Thyroid gland (tissue), 4 donors: ENCODE results near the gene SLC24A1. TPM values are rescaled to one million over a fixed set of nuclear protein-coding genes. Genes with fewer than 3 reads are reported as not detected.

ENCODE experiments used
- DNase-seq, 2 donors: peaks; one replicate each; pipeline ENCODE4 v3.0.0-alpha.2; 2019
- H3K27ac ChIP-seq, 3 donors: fragments of 200-600 bp; sonication (generic); 1 replicate in 2 of 3; 2 replicates in 1 of 3; pipeline ENCODE4 v1.5.1; 2016 to 2019; ENCODE audit warnings: mild to moderate bottlenecking in 1 of 3, moderate library complexity in 1 of 3
- H3K27me3 ChIP-seq: fragments of 200-600 bp; sonication (generic); one replicate; pipeline ENCODE4 v1.5.1; 2019
- H3K36me3 ChIP-seq, 2 donors: fragments of 200-600 bp; sonication (generic); one replicate each; pipeline ENCODE4 v1.5.1; 2016 to 2019
- H3K4me1 ChIP-seq, 2 donors: fragments of 200-600 bp; sonication (generic); one replicate each; pipeline ENCODE4 v1.5.1; 2017 to 2019
- H3K4me3 ChIP-seq, 3 donors: fragments of 200-600 bp; sonication (generic); replicated peaks in 1 of 3; 1 replicate in 2 of 3; 2 replicates in 1 of 3; pipeline ENCODE4 v1.5.1; 2016; ENCODE audit warnings: mild to moderate bottlenecking in 1 of 3
- H3K9me3 ChIP-seq: fragments of 200-600 bp; sonication (generic); one replicate; pipeline ENCODE4 v1.5.1; 2017
- POLR2A ChIP-seq, 2 donors: fragments of 450-650 bp; IDR thresholded peaks; one replicate each; pipeline ENCODE4 v1.6.1; 2017; ENCODE audit warnings: antibody characterized with exemption in 2 of 2, mild to moderate bottlenecking in 2 of 2, moderate library complexity in 1 of 2
- WGBS, 2 donors: methylation state at CpG; one replicate each; pipeline ENCODE4 v1.1.5; 2017; 5-methylcytosine and 5-hydroxymethylcytosine counted together
- intact Hi-C: fragments of 100-400 bp; cut with DNase I; formaldehyde crosslinking; loops from one replicate; pipeline ENCODE4 v1.15.1; 2023
- small RNA-seq: library from RNA; depleted of rRNA; stranded (forward); fragments of <200 nt; gene quantifications from one replicate; pipeline ENCODE3, GENCODE V24; 2016
- total RNA-seq, 4 donors: library from RNA; depleted of rRNA; stranded (reverse); fragments of >200 nt; gene quantifications; one replicate each; pipeline ENCODE4 v1.2.3, GENCODE V29; 2016
- TF ChIP-seq, protein P1 (sequence below), 6 experiments: fragments of 200-600 bp in 3 of 6; fragments of 450-650 bp in 3 of 6; sonication (generic) in 3 of 6; IDR thresholded peaks; one replicate each; pipeline ENCODE4 v1.5.1; 2016 to 2019; ENCODE audit warnings: antibody characterized with exemption in 6 of 6, mild to moderate bottlenecking in 2 of 6, inconsistent platforms in 1 of 6, moderate library complexity in 1 of 6

SLC24A1 gene
- total RNA-seq, 4 donors from 2014 or later, result 10.6 to 23.5 (median 13.0) TPM

DNA sequence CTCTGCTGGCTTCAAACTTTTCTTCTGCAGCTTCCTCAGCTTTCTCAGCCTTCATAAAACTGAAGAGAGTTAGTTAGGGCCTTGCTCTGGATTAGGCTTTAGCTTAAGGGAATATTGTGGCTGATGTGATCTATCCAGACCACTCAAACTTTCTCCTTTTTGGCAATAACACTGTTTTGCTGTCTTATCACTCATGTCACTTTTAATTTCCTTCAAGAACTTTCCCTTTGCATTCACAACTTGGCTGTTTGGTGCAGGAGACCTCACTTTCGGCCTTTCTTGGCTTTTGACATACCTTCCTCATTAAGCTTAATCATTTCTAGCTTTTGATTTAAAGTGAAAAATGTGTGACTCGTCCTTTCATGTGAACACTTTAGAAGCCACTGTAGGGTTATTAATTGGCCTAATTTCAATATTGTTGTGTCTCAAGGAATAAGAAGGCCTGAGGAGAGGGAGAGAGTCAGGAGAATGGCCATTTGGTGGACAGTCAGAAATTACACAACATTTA lies 60.7 kb downstream of the SLC24A1 start:
- 85 to 93% methylated on average over 2 of the region's 2 CpGs for WGBS, 2 donors
- no peaks in the 10 kb centered on the region for H3K27me3 ChIP-seq
- no peaks in the 10 kb centered on the region for H3K36me3 ChIP-seq
- TF ChIP-seq POLR2A (IDR thresholded peaks at IDR 0.05), result no peak
- TF ChIP-seq, protein P1, sequence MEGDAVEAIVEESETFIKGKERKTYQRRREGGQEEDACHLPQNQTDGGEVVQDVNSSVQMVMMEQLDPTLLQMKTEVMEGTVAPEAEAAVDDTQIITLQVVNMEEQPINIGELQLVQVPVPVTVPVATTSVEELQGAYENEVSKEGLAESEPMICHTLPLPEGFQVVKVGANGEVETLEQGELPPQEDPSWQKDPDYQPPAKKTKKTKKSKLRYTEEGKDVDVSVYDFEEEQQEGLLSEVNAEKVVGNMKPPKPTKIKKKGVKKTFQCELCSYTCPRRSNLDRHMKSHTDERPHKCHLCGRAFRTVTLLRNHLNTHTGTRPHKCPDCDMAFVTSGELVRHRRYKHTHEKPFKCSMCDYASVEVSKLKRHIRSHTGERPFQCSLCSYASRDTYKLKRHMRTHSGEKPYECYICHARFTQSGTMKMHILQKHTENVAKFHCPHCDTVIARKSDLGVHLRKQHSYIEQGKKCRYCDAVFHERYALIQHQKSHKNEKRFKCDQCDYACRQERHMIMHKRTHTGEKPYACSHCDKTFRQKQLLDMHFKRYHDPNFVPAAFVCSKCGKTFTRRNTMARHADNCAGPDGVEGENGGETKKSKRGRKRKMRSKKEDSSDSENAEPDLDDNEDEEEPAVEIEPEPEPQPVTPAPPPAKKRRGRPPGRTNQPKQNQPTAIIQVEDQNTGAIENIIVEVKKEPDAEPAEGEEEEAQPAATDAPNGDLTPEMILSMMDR (IDR thresholded peaks at IDR 0.05), result no peak
- intact Hi-C loops, result loop anchor here (10.0 kb wide), 1 partner anchor 132 kb away; no protein-coding TSS in a partner anchor
- H3K4me1 ChIP-seq, result no peaks in the 10 kb centered on the region
- no peak overlapping the region for H3K27ac ChIP-seq
- H3K9me3 ChIP-seq, result no peaks in the 10 kb centered on the region
- H3K4me3 ChIP-seq, result no peak overlapping the region
- DNase-seq, result no peak

DNA sequence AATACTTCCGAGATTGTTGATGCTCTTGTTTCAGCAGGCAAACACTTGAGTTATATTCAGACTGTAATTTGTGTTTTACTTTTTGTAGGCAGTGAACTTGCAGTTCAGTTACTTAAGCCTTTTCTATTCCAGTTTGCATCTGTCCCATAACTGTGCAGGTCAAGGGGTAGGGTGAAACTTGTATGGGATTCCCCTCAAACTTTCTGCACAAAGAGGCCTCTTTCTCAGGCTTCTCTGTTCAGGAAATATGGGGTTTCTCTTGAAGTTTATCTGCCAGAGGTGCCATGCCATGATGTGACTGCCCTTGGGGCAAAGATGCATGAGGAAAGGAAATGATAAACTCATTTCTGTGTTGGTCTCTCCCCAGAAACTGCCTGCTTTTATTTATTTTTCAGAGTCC lies 66.7 kb downstream of the SLC24A1 start:
- H3K4me3 ChIP-seq, result no peak overlapping the region
- 94 to 100% methylated on average over 1 of the region's 1 CpG for WGBS, 2 donors
- no peak overlapping the region for H3K27ac ChIP-seq
- intact Hi-C loops, result loop anchor here (10.0 kb wide), 1 partner anchor 126 kb away; no protein-coding TSS in a partner anchor
- H3K4me1 ChIP-seq, result no peaks in the 10 kb centered on the region
- no peak for TF ChIP-seq POLR2A (IDR thresholded peaks at IDR 0.05)
- TF ChIP-seq, protein P1 (IDR thresholded peaks at IDR 0.05), result no peak
- DNase-seq, result no peak
- no peaks in the 10 kb centered on the region for H3K9me3 ChIP-seq
- no peaks in the 10 kb centered on the region for H3K27me3 ChIP-seq
- H3K36me3 ChIP-seq, result peaks cover 18 to 19% of the 10 kb centered on the region in 2 donors

DNA sequence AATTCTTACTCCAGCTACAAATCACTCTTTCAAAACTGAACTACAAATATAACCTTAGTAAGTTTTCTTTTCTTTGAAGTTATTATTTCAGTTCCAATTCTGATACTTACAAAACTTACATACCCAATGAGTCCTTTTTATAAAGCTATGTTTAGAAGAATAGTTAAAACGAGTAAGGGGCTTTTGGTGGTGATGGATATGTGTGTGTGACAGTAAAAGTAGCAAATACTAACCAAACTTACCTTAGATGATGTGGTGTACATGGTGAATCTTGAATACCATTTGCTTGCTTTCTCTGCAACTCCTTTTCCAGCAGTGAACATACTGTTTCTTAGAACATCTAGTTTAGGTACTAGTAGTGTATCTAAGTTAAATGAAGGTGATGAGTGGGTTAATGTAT lies 68.4 kb downstream of the SLC24A1 start:
- intact Hi-C loops, result no loop called here
- WGBS, 2 donors, result 84 to 88% methylated on average over 1 of the region's 1 CpG
- H3K27ac ChIP-seq, result no peak overlapping the region
- peaks cover 18 to 19% of the 10 kb centered on the region in 2 donors for H3K36me3 ChIP-seq
- H3K4me1 ChIP-seq, result no peaks in the 10 kb centered on the region
- H3K27me3 ChIP-seq, result no peaks in the 10 kb centered on the region
- H3K4me3 ChIP-seq, result no peak overlapping the region
- H3K9me3 ChIP-seq, result no peaks in the 10 kb centered on the region
- no peak for DNase-seq
- TF ChIP-seq, protein P1 (IDR thresholded peaks at IDR 0.05), result no peak
- TF ChIP-seq POLR2A (IDR thresholded peaks at IDR 0.05), result no peak

GRCh38 chr15:65690778-65691177 lies 69.0 kb downstream of the SLC24A1 start:
- 92 to 95% methylated on average over 4 of the region's 4 CpGs for WGBS, 2 donors
- DNase-seq, result no peak
- intact Hi-C loops, result no loop called here

GRCh38 chr15:65695081-65695480 lies 73.3 kb downstream of the SLC24A1 start:
- H3K4me1 ChIP-seq, result no peaks in the 10 kb centered on the region
- intact Hi-C loops, result no loop called here
- no peak for DNase-seq
- 93 to 95% methylated on average over 2 of the region's 2 CpGs for WGBS, 2 donors
- TF ChIP-seq, protein P1 (IDR thresholded peaks at IDR 0.05), result no peak
- no peak for TF ChIP-seq POLR2A (IDR thresholded peaks at IDR 0.05)
- H3K36me3 ChIP-seq, result peaks cover 14 to 18% of the 10 kb centered on the region in 2 donors
- H3K27ac ChIP-seq, result no peak overlapping the region
- no peaks in the 10 kb centered on the region for H3K9me3 ChIP-seq
- no peak overlapping the region for H3K4me3 ChIP-seq
- H3K27me3 ChIP-seq, result no peaks in the 10 kb centered on the region

More at GRCh38 chr15:65690778-65691177, 69.0 kb downstream of the SLC24A1 start:
- H3K36me3 ChIP-seq, result peaks cover 18 to 19% of the 10 kb centered on the region in 2 donors
- H3K9me3 ChIP-seq, result no peaks in the 10 kb centered on the region
- H3K27me3 ChIP-seq, result no peaks in the 10 kb centered on the region
- no peak overlapping the region for H3K4me3 ChIP-seq
- no peak overlapping the region for H3K27ac ChIP-seq
- H3K4me1 ChIP-seq, result no peaks in the 10 kb centered on the region
- TF ChIP-seq POLR2A (IDR thresholded peaks at IDR 0.05), result no peak
- TF ChIP-seq, protein P1 (IDR thresholded peaks at IDR 0.05), result no peak

Small RNAs within 50 kb of the gene (small RNA-seq; reads per million reads assigned to genes)
- not detected for gene SNORD13E

Other genes starting within 250 kb of the SLC24A1 start
- 1 to 10 TPM in 1 of 4 donors, under 1 TPM in 3; 0.22 to 1.5 (median 0.61) TPM for gene IGDCC3, start 243.9 kb upstream of the SLC24A1 start, total RNA-seq
- gene IGDCC4, start 199.0 kb upstream of the SLC24A1 start, total RNA-seq, result 10 to 100 TPM in 3 of 4 donors, 1 to 10 TPM in 1; 4.6 to 15.9 (median 10.6) TPM
- gene DPP8, start 104.2 kb upstream of the SLC24A1 start, total RNA-seq, result 10 to 100 TPM; 44.8 to 53.5 (median 52.3) TPM
- gene HACD3, start 91.5 kb upstream of the SLC24A1 start, total RNA-seq, result 100 to 1,000 TPM; 103 to 172 (median 128) TPM
- gene INTS14, start 10.8 kb upstream of the SLC24A1 start, total RNA-seq, result 10 to 100 TPM; 52.4 to 99.4 (median 62.9) TPM
- gene DENND4A, start 170.4 kb downstream of the SLC24A1 start, total RNA-seq, result 10 to 100 TPM; 37.5 to 79.9 (median 45.7) TPM
- gene RAB11A, start 247.6 kb downstream of the SLC24A1 start, total RNA-seq, result 100 to 1,000 TPM; 201 to 369 (median 280) TPM